GM19035 (cell line): ENCODE data around the gene EEF1AKMT4.
A peak's percentile ranks its signal among the peaks of the same experiment; 100 is the strongest.
"Not testable (repeated sequence)": the region's sequence is repeated elsewhere in the genome, so short reads cannot be mapped to it uniquely, and the experiment has no call there.

ENCODE experiments used
- ATAC-seq: cut with Tn5 transposase; IDR thresholded peaks from one replicate; pipeline ENCODE4 v1.9.1; 2021; ENCODE audit not compliant: unreplicated experiment

Gene EEF1AKMT4

GRCh38 chr3:184259878-184260723 is 10.6 kb downstream of the EEF1AKMT4 start:
- ATAC-seq: no peak

DNA sequence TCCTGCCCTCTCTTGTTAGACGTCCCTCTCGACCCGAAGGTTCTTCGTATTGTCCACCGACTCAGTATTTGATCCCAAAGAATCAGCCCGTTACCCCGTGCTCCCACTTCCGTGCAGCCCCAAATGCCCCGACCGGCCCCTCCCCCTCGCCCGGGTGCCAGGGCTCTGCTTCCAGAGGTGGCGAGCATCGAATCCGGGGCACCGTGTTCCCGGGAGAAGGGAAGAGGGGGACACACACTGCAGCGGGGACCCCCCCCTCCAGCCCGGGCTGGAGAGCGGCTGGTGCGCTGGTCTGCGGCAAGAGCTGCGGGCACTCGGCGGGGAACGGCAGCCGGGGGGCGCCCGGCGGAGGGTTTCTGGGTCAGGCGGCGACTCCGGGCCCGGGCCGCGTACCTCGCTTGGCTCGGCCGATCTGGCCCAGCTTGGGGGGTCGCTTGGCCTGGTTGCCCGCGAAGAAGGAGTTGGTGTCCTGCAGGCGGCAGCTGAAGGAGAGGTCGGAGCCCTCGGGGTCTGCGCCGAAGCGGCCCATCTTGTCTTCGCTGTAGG is 11.3 kb downstream of the EEF1AKMT4 start:
- no peak for ATAC-seq

DNA sequence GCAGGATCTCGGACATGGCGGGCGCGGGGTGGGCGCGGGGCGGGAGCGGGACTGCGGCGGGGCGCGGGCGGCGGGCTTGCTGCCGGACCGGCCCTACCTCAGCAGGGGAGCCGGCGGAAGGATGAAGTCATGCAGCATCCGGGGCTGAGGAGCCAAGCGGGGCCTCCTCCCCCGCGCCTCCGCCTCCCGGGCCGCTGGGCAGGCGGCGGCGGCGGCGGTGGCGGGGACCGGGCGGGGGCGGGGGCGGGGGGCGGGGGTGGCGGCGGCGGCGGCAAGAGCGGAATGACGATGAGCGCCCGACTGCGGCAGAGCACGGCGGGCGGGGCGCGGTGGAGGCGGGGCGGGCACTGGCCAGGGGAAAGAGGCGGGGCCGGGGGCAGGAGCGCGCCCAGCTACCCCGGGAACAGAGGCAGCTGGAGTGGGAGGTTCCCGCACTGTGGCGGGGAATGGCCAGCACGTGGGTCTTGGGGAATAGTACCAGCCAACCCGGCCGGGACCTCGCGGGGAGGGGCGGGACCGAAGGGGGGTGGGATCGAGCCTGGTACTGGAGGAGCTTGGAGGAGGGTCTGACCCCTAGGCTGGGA is 11.9 kb downstream of the EEF1AKMT4 start, which contains the start of gene CAMK2N2:
Gene CAMK2N2, minus strand, starts transcription at position 284 of the 584 bp plus-strand sequence. Its CDS starts 268 bp downstream, at position 16.
- ATAC-seq: peak; percentile 55

DNA sequence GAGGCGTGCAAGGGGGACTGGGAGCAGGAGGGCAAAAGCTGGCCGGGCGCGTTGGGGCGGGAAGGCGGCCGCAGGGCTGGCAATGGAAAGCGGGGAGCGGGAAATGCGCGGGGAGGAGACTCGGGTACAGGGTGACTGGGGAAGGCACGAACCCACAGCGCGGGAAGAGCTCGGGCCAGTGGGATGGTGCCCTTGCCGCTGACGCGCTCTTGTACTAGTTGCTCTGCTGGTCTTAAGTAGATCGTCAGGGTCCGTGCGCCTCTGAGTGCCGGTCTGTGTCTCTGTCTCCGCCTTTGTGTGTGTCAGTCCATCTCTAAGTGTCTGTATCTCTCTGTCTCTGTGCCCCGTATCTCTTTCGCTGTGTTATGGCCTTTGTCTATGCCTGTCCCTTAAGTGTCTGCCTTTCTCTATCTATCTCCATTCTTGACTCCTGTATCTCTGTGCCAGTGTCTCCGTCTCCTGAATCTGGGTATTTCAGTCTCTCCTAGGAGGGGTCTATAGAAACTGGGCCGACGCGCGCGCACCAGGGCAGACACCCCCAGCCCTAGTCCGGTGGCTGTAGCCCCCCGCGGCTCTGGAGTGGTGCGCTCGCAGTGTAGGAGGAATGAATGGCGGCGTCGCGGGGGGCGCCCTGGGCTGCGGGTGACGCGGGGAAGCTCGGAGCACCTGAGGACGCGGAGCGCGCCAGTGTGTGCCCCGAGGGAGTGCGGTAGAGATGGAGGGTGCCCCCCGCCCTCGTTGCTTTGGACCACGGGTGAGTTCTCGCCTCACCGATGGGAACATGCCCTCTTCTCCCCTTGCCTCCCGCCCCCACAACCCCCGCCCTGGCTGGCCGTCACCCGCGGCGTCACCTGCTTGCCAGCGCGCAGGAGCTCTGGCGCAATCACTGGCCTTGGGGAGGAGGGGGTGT is 12.6 kb downstream of the EEF1AKMT4 start:
- no peak for ATAC-seq

DNA sequence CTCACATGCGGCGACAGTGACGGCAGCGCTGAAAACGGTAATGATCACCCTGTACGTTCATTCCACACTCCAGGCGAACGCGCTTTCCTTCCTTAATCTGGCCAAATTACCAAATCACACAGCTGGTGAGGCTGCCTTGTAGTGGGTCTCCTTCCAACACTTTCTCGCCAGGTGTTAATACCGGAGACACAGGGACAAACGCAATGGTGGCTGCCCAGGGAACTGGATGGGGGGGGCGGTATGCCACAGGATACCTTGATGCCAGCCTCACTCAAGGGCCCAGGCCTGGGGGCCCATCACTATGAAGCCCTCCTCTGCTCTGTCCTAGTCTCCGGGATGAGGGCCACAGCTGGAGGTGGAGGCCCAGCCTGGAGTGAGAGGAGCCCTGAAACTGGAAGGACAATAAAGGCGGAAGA is 13.3 kb downstream of the EEF1AKMT4 start:
- ATAC-seq: no peak

DNA sequence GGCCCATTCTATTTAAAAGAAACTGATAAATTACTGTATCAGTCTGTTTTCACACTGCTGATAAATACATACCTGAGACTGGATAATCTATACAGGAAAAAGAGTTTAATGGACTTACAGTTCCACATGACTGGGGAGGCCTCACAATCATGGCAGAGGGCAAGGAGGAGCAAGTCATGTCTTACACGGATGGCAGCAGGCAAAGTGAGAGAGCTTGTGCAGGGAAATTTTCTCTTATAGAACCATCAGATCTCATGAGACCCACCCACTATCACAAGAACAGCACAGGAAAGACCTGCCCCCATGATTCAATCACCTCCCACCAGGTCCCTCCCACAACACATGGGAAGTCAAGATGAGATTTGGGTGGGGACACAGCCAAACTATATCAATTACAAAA is 17.8 kb downstream of the EEF1AKMT4 start:
- not testable (repeated sequence) for ATAC-seq

GRCh38 chr3:184272269-184272668 is 22.8 kb downstream of the EEF1AKMT4 start:
- ATAC-seq: no peak

DNA sequence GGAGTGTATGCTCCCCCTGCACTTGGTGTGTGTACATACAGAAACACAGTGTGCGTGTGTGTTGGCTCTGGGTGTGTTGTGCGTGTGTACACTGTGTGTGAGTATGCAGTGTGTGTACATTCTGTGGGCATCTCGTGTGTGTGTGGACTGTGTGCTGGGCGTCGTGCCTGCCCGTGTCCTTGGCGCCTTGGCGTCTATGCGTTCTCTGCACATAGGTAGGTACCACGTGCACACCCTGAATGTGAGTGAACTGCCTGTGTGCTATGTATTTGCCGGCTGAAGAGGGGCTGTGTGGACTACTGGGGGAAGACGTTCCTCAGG is 25.9 kb downstream of the EEF1AKMT4 start:
- ATAC-seq: no peak

GRCh38 chr3:184275961-184276910 is 26.8 kb downstream of the EEF1AKMT4 start, which contains the start of gene ECE2:
Gene ECE2, plus strand, starts transcription at chr3:184276022. Its CDS starts 132 bp downstream, at chr3:184276154.
- no peak for ATAC-seq

GRCh38 chr3:184277366-184277765 is 27.9 kb downstream of the EEF1AKMT4 start:
- ATAC-seq: no peak

DNA sequence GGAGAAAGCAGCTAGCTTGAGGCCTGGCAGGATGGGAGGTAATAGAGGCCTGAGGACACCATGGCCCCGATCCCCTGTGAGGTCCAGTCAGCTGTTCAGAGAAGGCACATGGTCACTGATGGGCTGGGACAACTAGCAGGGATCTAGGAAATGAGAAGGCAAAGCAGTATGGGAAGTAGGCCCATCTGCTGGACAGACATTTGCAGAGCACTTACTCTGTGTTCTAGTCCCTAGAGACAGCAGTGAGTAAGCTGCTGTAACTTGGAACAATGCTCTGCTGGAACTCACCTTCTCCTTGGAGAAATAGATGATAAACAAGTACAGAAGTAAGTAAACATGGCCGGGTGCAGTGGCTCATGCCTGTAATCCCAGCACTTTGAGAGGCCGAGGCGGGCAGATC is 33.5 kb downstream of the EEF1AKMT4 start:
- ATAC-seq: no peak

GRCh38 chr3:184283681-184284080 is 34.2 kb downstream of the EEF1AKMT4 start:
- ATAC-seq: no peak

- ATAC-seq: no peak
Measured at GRCh38 chr3:184284696-184285095, 35.2 kb downstream of the EEF1AKMT4 start.

DNA sequence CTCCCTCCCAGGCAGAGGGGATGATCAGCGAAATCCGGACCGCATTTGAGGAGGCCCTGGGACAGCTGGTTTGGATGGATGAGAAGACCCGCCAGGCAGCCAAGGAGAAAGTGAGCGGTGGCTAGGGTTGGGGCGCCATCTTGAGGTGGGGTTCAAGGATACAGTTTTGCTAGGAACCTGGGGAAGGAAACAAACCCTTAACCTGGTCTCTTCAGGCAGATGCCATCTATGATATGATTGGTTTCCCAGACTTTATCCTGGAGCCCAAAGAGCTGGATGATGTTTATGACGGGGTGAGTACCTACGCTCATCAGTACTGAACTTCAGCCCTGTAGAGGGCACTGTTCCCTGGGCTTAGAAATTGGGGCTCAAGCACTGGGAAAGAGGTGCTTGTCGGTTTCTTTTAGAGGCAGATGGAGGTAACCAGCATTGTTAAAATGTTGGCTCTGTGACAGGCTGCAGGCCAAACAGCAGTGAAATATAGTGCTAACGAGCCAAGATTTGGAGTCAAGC is 40.0 kb downstream of the EEF1AKMT4 start:
- ATAC-seq: no peak

GRCh38 chr3:184290331-184290730 is 40.9 kb downstream of the EEF1AKMT4 start:
- no peak for ATAC-seq

DNA sequence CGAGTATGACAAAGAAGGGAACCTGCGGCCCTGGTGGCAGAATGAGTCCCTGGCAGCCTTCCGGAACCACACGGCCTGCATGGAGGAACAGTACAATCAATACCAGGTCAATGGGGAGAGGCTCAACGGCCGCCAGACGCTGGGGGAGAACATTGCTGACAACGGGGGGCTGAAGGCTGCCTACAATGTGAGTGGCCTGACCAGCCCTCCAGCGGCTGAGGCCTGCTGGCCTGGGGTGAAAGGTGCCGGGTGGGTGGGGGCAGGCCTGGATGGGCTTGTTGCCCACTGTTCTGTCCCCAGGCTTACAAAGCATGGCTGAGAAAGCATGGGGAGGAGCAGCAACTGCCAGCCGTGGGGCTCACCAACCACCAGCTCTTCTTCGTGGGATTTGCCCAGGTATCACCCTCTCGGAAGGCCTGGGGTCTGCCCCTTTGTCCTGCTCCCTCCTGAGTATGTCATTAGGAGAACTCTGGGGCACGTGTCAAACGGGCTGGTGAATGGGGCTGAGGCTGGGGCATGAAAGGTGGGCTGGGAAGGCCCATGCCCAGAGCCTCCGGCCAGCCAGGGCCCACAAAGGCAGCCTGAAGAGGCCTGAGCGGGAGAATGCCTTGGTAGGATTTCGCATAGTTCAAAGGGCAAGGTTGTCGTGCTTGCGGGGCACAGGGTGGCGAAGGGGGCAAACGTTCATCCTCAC is 41.7 kb downstream of the EEF1AKMT4 start:
- no peak for ATAC-seq

DNA sequence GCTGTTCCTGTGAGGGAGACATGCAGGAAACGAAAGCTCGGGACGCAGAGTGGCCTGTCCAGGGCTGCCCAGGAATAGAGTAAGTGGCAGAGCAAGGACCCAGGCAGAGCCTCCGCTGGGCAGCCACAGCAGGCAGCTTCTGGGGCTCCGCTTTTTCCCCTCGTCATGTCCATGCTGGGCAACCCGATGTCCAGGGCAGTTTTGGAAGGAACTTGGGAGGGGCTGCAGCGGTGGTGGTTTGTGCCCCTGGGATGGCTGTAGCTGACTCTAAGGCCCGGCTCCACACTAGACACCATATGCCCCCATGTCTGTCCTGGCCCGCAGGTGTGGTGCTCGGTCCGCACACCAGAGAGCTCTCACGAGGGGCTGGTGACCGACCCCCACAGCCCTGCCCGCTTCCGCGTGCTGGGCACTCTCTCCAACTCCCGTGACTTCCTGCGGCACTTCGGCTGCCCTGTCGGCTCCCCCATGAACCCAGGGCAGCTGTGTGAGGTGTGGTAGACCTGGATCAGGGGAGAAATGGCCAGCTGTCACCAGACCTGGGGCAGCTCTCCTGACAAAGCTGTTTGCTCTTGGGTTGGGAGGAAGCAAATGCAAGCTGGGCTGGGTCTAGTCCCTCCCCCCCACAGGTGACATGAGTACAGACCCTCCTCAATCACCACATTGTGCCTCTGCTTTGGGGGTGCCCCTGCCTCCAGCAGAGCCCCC is 42.4 kb downstream of the EEF1AKMT4 start:
- ATAC-seq: no peak

GRCh38 chr3:184295771-184296170 is 46.3 kb downstream of the EEF1AKMT4 start:
- no peak for ATAC-seq

DNA sequence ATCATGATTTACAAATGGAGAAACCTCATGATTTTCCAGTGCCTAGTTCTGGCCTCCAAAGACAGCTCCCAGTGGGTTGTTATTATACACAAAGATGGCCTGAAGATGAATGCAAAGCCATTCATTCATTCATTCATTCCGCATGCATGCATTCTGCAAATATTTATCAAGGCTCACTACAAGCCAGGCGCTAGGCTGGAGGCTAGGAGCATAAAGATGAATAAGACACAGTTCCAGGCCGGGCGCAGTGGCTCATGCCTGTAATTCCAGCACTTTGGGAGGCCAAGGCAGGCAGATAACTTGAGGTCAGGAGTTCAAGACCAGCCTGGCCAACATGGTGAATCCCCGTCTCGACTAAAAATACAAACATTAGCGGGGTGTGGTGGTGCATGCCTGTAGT is 47.1 kb downstream of the EEF1AKMT4 start:
- ATAC-seq: no peak
